HEK293 (cell line): ENCODE data around the gene FOSB.

Experiments
- AEBP2 ChIP-seq: fragments of 450-650 bp; formaldehyde crosslinking; IDR thresholded peaks from 2 replicates; pipeline ENCODE4 v1.5.1; 2016; ENCODE audit warnings: missing biosample characterization, missing genetic modification characterization, borderline replicate concordance
- FEZF1 ChIP-seq: fragments of 450-650 bp; formaldehyde crosslinking; IDR thresholded peaks from 2 replicates; pipeline ENCODE4 v1.5.1; 2016; ENCODE audit warnings: missing biosample characterization, missing genetic modification characterization
- GLIS1 ChIP-seq: fragments of 450-650 bp; formaldehyde crosslinking; IDR thresholded peaks from 2 replicates; pipeline ENCODE4 v1.5.1; 2016; ENCODE audit warnings: missing biosample characterization, missing genetic modification characterization
- KLF10 ChIP-seq: fragments of 450-650 bp; IDR thresholded peaks from 2 replicates; pipeline ENCODE4 v1.5.1; 2018; ENCODE audit warnings: missing biosample characterization, mild to moderate bottlenecking, missing genetic modification characterization
- KLF9 ChIP-seq: fragments of 450-650 bp; formaldehyde crosslinking; IDR thresholded peaks from 2 replicates; pipeline ENCODE4 v1.5.1; 2016; ENCODE audit warnings: missing biosample characterization, missing genetic modification characterization, low read depth
- MEIS1 ChIP-seq: sonication (generic); formaldehyde crosslinking; IDR thresholded peaks from 2 replicates; pipeline ENCODE4 v1.8.1; 2022; ENCODE audit warnings: missing genetic modification reagents, mild to moderate bottlenecking, borderline replicate concordance
- PRDM1 ChIP-seq: fragments of 450-650 bp; formaldehyde crosslinking; IDR thresholded peaks from 2 replicates; pipeline ENCODE4; 2016; ENCODE audit warnings: missing biosample characterization, missing genetic modification characterization
- RBAK ChIP-seq: fragments of 450-650 bp; formaldehyde crosslinking; IDR thresholded peaks from 2 replicates; pipeline ENCODE4 v1.5.1; 2016; ENCODE audit warnings: missing biosample characterization, missing genetic modification characterization
- REPIN1 ChIP-seq: fragments of 450-650 bp; formaldehyde crosslinking; IDR thresholded peaks from 2 replicates; pipeline ENCODE4 v1.5.1; 2017; ENCODE audit warnings: missing biosample characterization, missing genetic modification characterization, low read depth
- YY2 ChIP-seq: fragments of 450-650 bp; formaldehyde crosslinking; IDR thresholded peaks from 2 replicates; pipeline ENCODE4 v1.5.1; 2016; ENCODE audit warnings: missing biosample characterization, missing genetic modification characterization
- ZBTB17 ChIP-seq: fragments of 450-650 bp; formaldehyde crosslinking; IDR thresholded peaks from 2 replicates; pipeline ENCODE4 v1.5.1; 2016; ENCODE audit warnings: missing biosample characterization, missing genetic modification characterization
- ZBTB21 ChIP-seq: fragments of 450-650 bp; formaldehyde crosslinking; IDR thresholded peaks from 2 replicates; pipeline ENCODE4 v1.5.1; 2017; ENCODE audit warnings: missing biosample characterization, missing genetic modification characterization
- ZBTB48 ChIP-seq: fragments of 450-650 bp; formaldehyde crosslinking; IDR thresholded peaks from 2 replicates; pipeline ENCODE4 v1.5.1; 2016; ENCODE audit warnings: missing biosample characterization, missing genetic modification characterization
- ZEB2 ChIP-seq: fragments of 450-650 bp; formaldehyde crosslinking; IDR thresholded peaks from 2 replicates; pipeline ENCODE4 v1.5.1; 2016; ENCODE audit warnings: missing biosample characterization, missing genetic modification characterization
- ZFHX2 ChIP-seq: fragments of 450-650 bp; formaldehyde crosslinking; conservative IDR thresholded peaks from 2 replicates; pipeline ENCODE4 v1.5.1; 2016; ENCODE audit warnings: missing biosample characterization, missing genetic modification characterization
- ZIC2 ChIP-seq: fragments of 450-650 bp; formaldehyde crosslinking; IDR thresholded peaks from 2 replicates; pipeline ENCODE4 v1.5.1; 2016; ENCODE audit warnings: missing biosample characterization, missing genetic modification characterization
- ZNF10 ChIP-seq: fragments of 450-650 bp; formaldehyde crosslinking; IDR thresholded peaks from 2 replicates; pipeline ENCODE4 v1.5.1; 2017; ENCODE audit warnings: missing biosample characterization, missing genetic modification characterization
- ZNF146 ChIP-seq: fragments of 450-650 bp; formaldehyde crosslinking; IDR thresholded peaks from 2 replicates; pipeline ENCODE4 v1.5.1; 2016; ENCODE audit warnings: missing biosample characterization, missing genetic modification characterization
- ZNF18 ChIP-seq: fragments of 450-650 bp; formaldehyde crosslinking; IDR thresholded peaks from 2 replicates; pipeline ENCODE4 v1.5.1; 2016; ENCODE audit warnings: missing biosample characterization, missing genetic modification characterization
- ZNF184 ChIP-seq: fragments of 450-650 bp; IDR thresholded peaks from 2 replicates; pipeline ENCODE4 v1.5.1; 2018; ENCODE audit warnings: missing biosample characterization, mild to moderate bottlenecking, missing genetic modification characterization
- ZNF24 ChIP-seq: fragments of 450-650 bp; formaldehyde crosslinking; IDR thresholded peaks from 2 replicates; pipeline ENCODE4 v1.5.1; 2016; ENCODE audit warnings: missing biosample characterization, missing genetic modification characterization
- ZNF274 ChIP-seq, 2 experiments: fragments of 200-500 bp in 1 of 2; fragments of 450-650 bp in 1 of 2; sonication (Bioruptor generic) in 1 of 2; formaldehyde crosslinking in 1 of 2; IDR thresholded peaks; 2 replicates each; pipeline versions ENCODE4 v1.5.1 to v1.6.1; 2014 to 2016; ENCODE audit warnings: borderline replicate concordance in 1 of 2, inconsistent platforms in 1 of 2, low read length in 1 of 2, missing biosample characterization in 1 of 2, missing genetic modification characterization in 1 of 2
- ZNF366 ChIP-seq: fragments of 450-650 bp; formaldehyde crosslinking; conservative IDR thresholded peaks from 2 replicates; pipeline ENCODE4 v1.5.1; 2016; ENCODE audit warnings: missing biosample characterization, missing genetic modification characterization
- ZNF501 ChIP-seq: fragments of 450-650 bp; formaldehyde crosslinking; IDR thresholded peaks from 2 replicates; pipeline ENCODE4 v1.5.1; 2016; ENCODE audit warnings: missing biosample characterization, missing genetic modification characterization
- ZNF561 ChIP-seq: fragments of 450-650 bp; IDR thresholded peaks from 2 replicates; pipeline ENCODE4 v1.5.1; 2018; ENCODE audit warnings: missing biosample characterization, missing genetic modification characterization, borderline replicate concordance
- ZNF600 ChIP-seq: fragments of 450-650 bp; formaldehyde crosslinking; IDR thresholded peaks from 2 replicates; pipeline ENCODE4 v1.5.1; 2016; ENCODE audit warnings: missing biosample characterization, missing genetic modification characterization
- ZNF623 ChIP-seq: fragments of 450-650 bp; formaldehyde crosslinking; IDR thresholded peaks from 2 replicates; pipeline ENCODE4 v1.5.1; 2016; ENCODE audit warnings: missing biosample characterization, missing genetic modification characterization
- ZNF626 ChIP-seq: fragments of 450-650 bp; sonication (Bioruptor Pico); formaldehyde crosslinking; IDR thresholded peaks from 2 replicates; pipeline ENCODE4 v1.5.1; 2018; ENCODE audit warnings: missing biosample characterization, missing genetic modification characterization, inconsistent platforms
- ZNF670 ChIP-seq: fragments of 450-650 bp; formaldehyde crosslinking; IDR thresholded peaks from 2 replicates; pipeline ENCODE4 v1.5.1; 2016; ENCODE audit warnings: missing biosample characterization, missing genetic modification characterization, low read depth
- TF ChIP-seq, protein P1 (sequence below): fragments of 450-650 bp; formaldehyde crosslinking; IDR thresholded peaks from 2 replicates; pipeline ENCODE4 v1.5.1; 2016; ENCODE audit warnings: missing biosample characterization, missing genetic modification characterization
- TF ChIP-seq, protein P2 (sequence below): fragments of 450-650 bp; formaldehyde crosslinking; IDR thresholded peaks from 2 replicates; pipeline ENCODE4 v1.5.1; 2016; ENCODE audit warnings: missing biosample characterization, missing genetic modification characterization, low read depth
- TF ChIP-seq, protein P3 (sequence below): fragments of 450-650 bp; formaldehyde crosslinking; IDR thresholded peaks from 2 replicates; pipeline ENCODE4 v1.5.1; 2016; ENCODE audit warnings: missing biosample characterization, missing genetic modification characterization, low read depth

FOSB gene

GRCh38 chr19:45455707-45456499 lies 11.9 kb upstream of the FOSB start (continued):
- TF ChIP-seq, protein P1, sequence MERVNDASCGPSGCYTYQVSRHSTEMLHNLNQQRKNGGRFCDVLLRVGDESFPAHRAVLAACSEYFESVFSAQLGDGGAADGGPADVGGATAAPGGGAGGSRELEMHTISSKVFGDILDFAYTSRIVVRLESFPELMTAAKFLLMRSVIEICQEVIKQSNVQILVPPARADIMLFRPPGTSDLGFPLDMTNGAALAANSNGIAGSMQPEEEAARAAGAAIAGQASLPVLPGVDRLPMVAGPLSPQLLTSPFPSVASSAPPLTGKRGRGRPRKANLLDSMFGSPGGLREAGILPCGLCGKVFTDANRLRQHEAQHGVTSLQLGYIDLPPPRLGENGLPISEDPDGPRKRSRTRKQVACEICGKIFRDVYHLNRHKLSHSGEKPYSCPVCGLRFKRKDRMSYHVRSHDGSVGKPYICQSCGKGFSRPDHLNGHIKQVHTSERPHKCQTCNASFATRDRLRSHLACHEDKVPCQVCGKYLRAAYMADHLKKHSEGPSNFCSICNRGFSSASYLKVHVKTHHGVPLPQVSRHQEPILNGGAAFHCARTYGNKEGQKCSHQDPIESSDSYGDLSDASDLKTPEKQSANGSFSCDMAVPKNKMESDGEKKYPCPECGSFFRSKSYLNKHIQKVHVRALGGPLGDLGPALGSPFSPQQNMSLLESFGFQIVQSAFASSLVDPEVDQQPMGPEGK (tag by site-specific recombination) = peak; percentile 98
- TF ChIP-seq ZNF623 (tag by site-specific recombination) (no peak; the same call in 1 of the 2 replicates), KLF9 (tag by site-specific recombination) (peak; percentile 83), ZEB2 (peak; percentile 91), ZNF274 (IDR thresholded peaks at IDR 0.05; ENCODE audit: low read length) (no peak), ZNF274 (tag by site-specific recombination; IDR thresholded peaks at IDR 0.05; ENCODE audit: borderline replicate concordance) (no peak), ZNF24 (tag by site-specific recombination) (peak; percentile 60; the same call in 1 of the 2 replicates), ZIC2 (peak; percentile 92), AEBP2 (tag by site-specific recombination) (no peak), ZNF501 (peak; percentile 76; the same call in 1 of the 2 replicates), KLF10 (tag by site-specific recombination) (peak; percentile 100), ZBTB21 (tag by site-specific recombination) (peak; percentile 83), MEIS1 (no peak), ZBTB17 (tag by site-specific recombination) (peak; percentile 79), ZNF184 (no peak), ZNF366 (tag by site-specific recombination) (peak; percentile 89), ZNF670 (no peak), ZNF10 (tag by site-specific recombination) (no peak), RBAK (tag by site-specific recombination) (no peak), ZNF561 (no peak), GLIS1 (tag by site-specific recombination) (peak; percentile 100), ZNF626 (tag by site-specific recombination) (no peak), PRDM1 (tag by site-specific recombination) (peak; percentile 59; the same call in 1 of the 2 replicates), YY2 (no peak; the same call in 1 of the 2 replicates), ZNF18 (tag by site-specific recombination) (no peak), ZNF146 (no peak), ZBTB48 (peak; percentile 83), ZFHX2 (tag by site-specific recombination) (peak; percentile 97), REPIN1 (no peak), ZNF600 (peak; percentile 53; the same call in 1 of the 2 replicates), FEZF1 (no peak)
- TF ChIP-seq, protein P2, sequence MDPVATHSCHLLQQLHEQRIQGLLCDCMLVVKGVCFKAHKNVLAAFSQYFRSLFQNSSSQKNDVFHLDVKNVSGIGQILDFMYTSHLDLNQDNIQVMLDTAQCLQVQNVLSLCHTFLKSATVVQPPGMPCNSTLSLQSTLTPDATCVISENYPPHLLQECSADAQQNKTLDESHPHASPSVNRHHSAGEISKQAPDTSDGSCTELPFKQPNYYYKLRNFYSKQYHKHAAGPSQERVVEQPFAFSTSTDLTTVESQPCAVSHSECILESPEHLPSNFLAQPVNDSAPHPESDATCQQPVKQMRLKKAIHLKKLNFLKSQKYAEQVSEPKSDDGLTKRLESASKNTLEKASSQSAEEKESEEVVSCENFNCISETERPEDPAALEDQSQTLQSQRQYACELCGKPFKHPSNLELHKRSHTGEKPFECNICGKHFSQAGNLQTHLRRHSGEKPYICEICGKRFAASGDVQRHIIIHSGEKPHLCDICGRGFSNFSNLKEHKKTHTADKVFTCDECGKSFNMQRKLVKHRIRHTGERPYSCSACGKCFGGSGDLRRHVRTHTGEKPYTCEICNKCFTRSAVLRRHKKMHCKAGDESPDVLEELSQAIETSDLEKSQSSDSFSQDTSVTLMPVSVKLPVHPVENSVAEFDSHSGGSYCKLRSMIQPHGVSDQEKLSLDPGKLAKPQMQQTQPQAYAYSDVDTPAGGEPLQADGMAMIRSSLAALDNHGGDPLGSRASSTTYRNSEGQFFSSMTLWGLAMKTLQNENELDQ (tag by site-specific recombination) = no peak
- TF ChIP-seq, protein P3, sequence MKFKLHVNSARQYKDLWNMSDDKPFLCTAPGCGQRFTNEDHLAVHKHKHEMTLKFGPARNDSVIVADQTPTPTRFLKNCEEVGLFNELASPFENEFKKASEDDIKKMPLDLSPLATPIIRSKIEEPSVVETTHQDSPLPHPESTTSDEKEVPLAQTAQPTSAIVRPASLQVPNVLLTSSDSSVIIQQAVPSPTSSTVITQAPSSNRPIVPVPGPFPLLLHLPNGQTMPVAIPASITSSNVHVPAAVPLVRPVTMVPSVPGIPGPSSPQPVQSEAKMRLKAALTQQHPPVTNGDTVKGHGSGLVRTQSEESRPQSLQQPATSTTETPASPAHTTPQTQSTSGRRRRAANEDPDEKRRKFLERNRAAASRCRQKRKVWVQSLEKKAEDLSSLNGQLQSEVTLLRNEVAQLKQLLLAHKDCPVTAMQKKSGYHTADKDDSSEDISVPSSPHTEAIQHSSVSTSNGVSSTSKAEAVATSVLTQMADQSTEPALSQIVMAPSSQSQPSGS (tag by site-specific recombination) = no peak; the same call in 1 of the 2 replicates
